PC-3 (cell line): Measurements from ENCODE around the gene KMT2C. TPM values are rescaled to one million over a fixed set of nuclear protein-coding genes. Genes with fewer than 3 reads are reported as not detected.
"Not testable (repeated sequence)": the region's sequence is repeated elsewhere in the genome, so short reads cannot be mapped to it uniquely, and the experiment has no call there.

Source experiments
- ATAC-seq: fragments of 200-7000 bp; cut with Tn5 transposase; 2 replicates; pipeline ENCODE4 v1.9.1; 2020; ENCODE audit warnings: mild to moderate bottlenecking, moderate library complexity
- BruUV-seq: library from RNA; stranded (reverse); fragments of 400-500 nt; replicated peaks from 2 replicates; lab custom pipeline; 2021; lab: Mats Ljungman, UMichigan
- CTCF ChIA-PET: fragments of 300-600 bp; sonication (Branson Sonifier 250); formaldehyde crosslinking; loops from one replicate; lab custom pipeline; 2022; ENCODE audit warnings: antibody characterized with exemption; lab: Charles Lee
- POLR2A ChIA-PET: fragments of 300-600 bp; sonication (Branson Sonifier 250); formaldehyde crosslinking; loops from one replicate; lab custom pipeline; 2022; ENCODE audit warnings: antibody characterized with exemption; ENCODE audit not compliant: unreplicated experiment; lab: Charles Lee
- DNase-seq: peaks from one replicate; pipeline ENCODE4 v3.0.0-alpha.2; 2015
- H2AFZ ChIP-seq: fragments of 300-600 bp; sonication (generic); 2 replicates; pipeline ENCODE4 v1.6.0; 2016; ENCODE audit warnings: antibody characterized with exemption, low read length
- H3F3A ChIP-seq: fragments of 300-600 bp; sonication (generic); one replicate; pipeline ENCODE4 v1.6.0; 2017; ENCODE audit warnings: antibody characterized with exemption, low read length, control low read depth, mild to moderate bottlenecking; ENCODE audit not compliant: unreplicated experiment
- H3K27ac ChIP-seq: fragments of 300-600 bp; sonication (generic); 2 replicates; pipeline ENCODE4 v1.5.1; 2016; ENCODE audit warnings: mild to moderate bottlenecking, low read length
- H3K27me3 ChIP-seq: fragments of 300-600 bp; sonication (generic); 2 replicates; pipeline ENCODE4 v1.6.1; 2016; ENCODE audit warnings: low read length, mixed read lengths
- H3K36me3 ChIP-seq: fragments of 300-600 bp; sonication (generic); 2 replicates; pipeline ENCODE4 v1.6.1; 2016; ENCODE audit warnings: low read depth, mixed run types, low read length, mixed read lengths
- H3K4me1 ChIP-seq: fragments of 300-600 bp; sonication (generic); 2 replicates; pipeline ENCODE4 v1.5.1; 2016; ENCODE audit warnings: low read length; ENCODE audit not compliant: insufficient read depth
- H3K4me2 ChIP-seq: fragments of 300-600 bp; sonication (generic); 2 replicates; pipeline ENCODE4 v1.6.0; 2016; ENCODE audit warnings: low read length
- H3K4me3 ChIP-seq: fragments of 300-600 bp; sonication (generic); 2 replicates; pipeline ENCODE4 v1.5.1; 2016; ENCODE audit warnings: mild to moderate bottlenecking, low read length, mixed read lengths
- H3K79me2 ChIP-seq: fragments of 300-600 bp; sonication (generic); 2 replicates; pipeline ENCODE4 v1.6.1; 2017; ENCODE audit warnings: low read length, mixed read lengths
- H3K9ac ChIP-seq: fragments of 300-600 bp; sonication (generic); 2 replicates; pipeline ENCODE4 v1.6.0; 2016; ENCODE audit warnings: mild to moderate bottlenecking, low read length
- H3K9me2 ChIP-seq: fragments of 300-600 bp; sonication (generic); replicated peaks from 2 replicates; pipeline ENCODE4 v1.6.1; 2016; ENCODE audit warnings: mixed run types, low read length, mixed read lengths
- H3K9me3 ChIP-seq: fragments of 300-600 bp; sonication (generic); 2 replicates; pipeline ENCODE4 v1.6.1; 2016; ENCODE audit warnings: low read length, mixed read lengths
- H4K20me1 ChIP-seq: fragments of 300-600 bp; sonication (generic); 2 replicates; pipeline ENCODE4 v1.6.1; 2016; ENCODE audit warnings: low read length, mixed read lengths
- EZH2 ChIP-seq: fragments of 300-600 bp; sonication (generic); IDR thresholded peaks from one replicate; pipeline ENCODE4 v1.6.1; 2017; ENCODE audit warnings: antibody characterized with exemption, mild to moderate bottlenecking, low read length; ENCODE audit not compliant: unreplicated experiment
- EZH2phosphoT487 ChIP-seq: fragments of 300-600 bp; sonication (generic); IDR thresholded peaks from 2 replicates; pipeline ENCODE4 v1.6.1; 2018; ENCODE audit warnings: mild to moderate bottlenecking, antibody characterized with exemption, low read length, borderline replicate concordance
- intact Hi-C: fragments of 100-400 bp; cut with micrococcal nuclease; formaldehyde crosslinking; loops from 2 replicates; pipeline ENCODE4 v1.9.0; 2023
- total RNA-seq: library from RNA; depleted of rRNA; stranded (reverse); fragments of >200 nt; gene quantifications from 2 replicates; pipeline ENCODE4 v1.2.3, GENCODE V29; 2014
- TF ChIP-seq, protein P1 (sequence below): fragments of 300-600 bp; sonication (generic); conservative IDR thresholded peaks from 2 replicates; pipeline ENCODE4 v1.5.1; 2017; ENCODE audit warnings: antibody characterized with exemption, low read depth, mild to moderate bottlenecking, low read length

KMT2C gene
- total RNA-seq, 1 experiment from 2014 or later, result 15.3 TPM

DNA sequence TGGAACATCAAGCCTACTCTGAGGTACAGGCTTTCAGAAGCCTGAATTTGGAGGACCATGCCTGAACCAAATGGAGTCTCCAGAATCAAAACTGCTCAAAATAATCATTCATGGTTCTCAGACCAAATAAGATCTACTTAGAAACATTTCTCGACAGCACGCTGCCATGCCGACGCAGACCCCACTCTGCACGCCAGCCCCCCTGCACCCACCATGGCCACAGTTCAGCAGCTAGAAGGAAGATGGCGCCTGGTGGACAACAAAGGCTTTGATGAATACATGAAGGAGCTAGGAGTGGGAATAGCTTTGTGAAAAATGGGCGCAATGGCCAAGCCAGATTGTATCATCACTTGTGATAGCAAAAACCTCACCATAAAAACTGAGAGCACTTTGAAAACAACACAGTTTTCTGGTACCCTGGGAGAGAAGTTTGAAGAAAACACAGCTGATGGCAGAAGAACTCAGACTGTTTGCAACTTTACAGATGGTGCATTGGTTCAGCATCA lies 6.6 kb upstream of the KMT2C start:
- no peak overlapping the region for H2AFZ ChIP-seq
- no peak for ATAC-seq
- no peak overlapping the region for H3K27ac ChIP-seq
- CTCF ChIA-PET, result no interaction called here
- H3K9me3 ChIP-seq, result no peaks in the 10 kb centered on the region
- no peaks in the 10 kb centered on the region for H4K20me1 ChIP-seq
- no peaks in the 10 kb centered on the region for H3K27me3 ChIP-seq
- TF ChIP-seq EZH2phosphoT487, result no peak
- TF ChIP-seq EZH2, result no peak
- TF ChIP-seq, protein P1, sequence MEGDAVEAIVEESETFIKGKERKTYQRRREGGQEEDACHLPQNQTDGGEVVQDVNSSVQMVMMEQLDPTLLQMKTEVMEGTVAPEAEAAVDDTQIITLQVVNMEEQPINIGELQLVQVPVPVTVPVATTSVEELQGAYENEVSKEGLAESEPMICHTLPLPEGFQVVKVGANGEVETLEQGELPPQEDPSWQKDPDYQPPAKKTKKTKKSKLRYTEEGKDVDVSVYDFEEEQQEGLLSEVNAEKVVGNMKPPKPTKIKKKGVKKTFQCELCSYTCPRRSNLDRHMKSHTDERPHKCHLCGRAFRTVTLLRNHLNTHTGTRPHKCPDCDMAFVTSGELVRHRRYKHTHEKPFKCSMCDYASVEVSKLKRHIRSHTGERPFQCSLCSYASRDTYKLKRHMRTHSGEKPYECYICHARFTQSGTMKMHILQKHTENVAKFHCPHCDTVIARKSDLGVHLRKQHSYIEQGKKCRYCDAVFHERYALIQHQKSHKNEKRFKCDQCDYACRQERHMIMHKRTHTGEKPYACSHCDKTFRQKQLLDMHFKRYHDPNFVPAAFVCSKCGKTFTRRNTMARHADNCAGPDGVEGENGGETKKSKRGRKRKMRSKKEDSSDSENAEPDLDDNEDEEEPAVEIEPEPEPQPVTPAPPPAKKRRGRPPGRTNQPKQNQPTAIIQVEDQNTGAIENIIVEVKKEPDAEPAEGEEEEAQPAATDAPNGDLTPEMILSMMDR, result no peak
- H3K4me3 ChIP-seq, result no peak overlapping the region
- H3F3A ChIP-seq, result no peaks in the 10 kb centered on the region
- H3K4me2 ChIP-seq, result no peak overlapping the region
- no peaks in the 10 kb centered on the region for H3K9me2 ChIP-seq
- H3K4me1 ChIP-seq, result no peaks in the 10 kb centered on the region
- POLR2A ChIA-PET, result no interaction called here
- intact Hi-C loops, result no loop called here
- no peaks in the 10 kb centered on the region for H3K36me3 ChIP-seq
- no peak for DNase-seq
- H3K9ac ChIP-seq, result no peak overlapping the region
- no peaks in the 10 kb centered on the region for H3K79me2 ChIP-seq
- no TSS peak for BruUV-seq

DNA sequence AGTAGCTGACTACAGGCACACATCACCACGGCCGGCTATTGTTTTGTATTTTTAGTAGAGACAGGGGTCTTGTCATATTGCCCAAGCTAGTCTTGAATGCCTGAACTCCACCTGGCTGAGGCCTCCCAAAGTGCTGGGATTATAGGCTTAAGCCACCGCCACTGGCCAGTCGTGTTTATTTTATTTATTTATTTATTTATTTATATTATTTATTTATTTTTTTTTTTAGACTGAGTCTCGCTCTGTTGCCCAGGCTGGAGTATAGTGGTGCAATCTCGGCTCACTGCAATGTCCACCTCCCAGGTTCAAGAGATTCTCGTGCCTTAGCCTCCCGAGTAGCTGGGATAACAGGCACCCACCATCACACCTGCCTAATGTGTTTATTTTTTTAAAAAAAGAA lies 6.0 kb upstream of the KMT2C start:
- H4K20me1 ChIP-seq, H3K27me3 ChIP-seq, H3K4me2 ChIP-seq, CTCF ChIA-PET, H3K27ac ChIP-seq, H3K36me3 ChIP-seq, DNase-seq, H3F3A ChIP-seq, BruUV-seq, H3K9ac ChIP-seq, H3K9me2 ChIP-seq, H3K9me3 ChIP-seq, POLR2A ChIA-PET, intact Hi-C loops, H2AFZ ChIP-seq, H3K4me1 ChIP-seq, H3K79me2 ChIP-seq, ATAC-seq, H3K4me3 ChIP-seq: not testable (repeated sequence)

DNA sequence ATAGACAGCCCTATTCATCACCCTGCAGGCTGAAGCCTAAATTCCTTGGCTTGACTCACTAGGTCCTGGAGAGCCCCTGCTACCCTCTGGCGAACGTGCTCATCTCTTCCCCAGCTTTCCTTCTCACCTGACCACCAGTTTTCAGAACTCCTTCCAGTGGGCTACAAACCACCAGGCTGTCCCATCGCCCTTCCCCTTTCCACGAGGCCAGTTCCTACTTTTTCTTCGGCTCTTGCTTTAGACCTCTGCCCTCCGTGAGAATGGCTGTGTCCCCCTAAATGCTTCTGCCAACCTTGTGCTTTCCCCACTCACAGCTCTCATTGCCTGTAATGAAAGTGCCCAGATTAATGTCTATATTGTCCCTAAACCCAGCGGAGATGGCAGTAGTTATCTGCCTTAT lies 5.4 kb upstream of the KMT2C start:
- H3K4me3 ChIP-seq, BruUV-seq, H3K9me3 ChIP-seq, POLR2A ChIA-PET, H3K9me2 ChIP-seq, H3K36me3 ChIP-seq, H3K9ac ChIP-seq, H3F3A ChIP-seq, H3K27me3 ChIP-seq, CTCF ChIA-PET, H3K4me2 ChIP-seq, H3K4me1 ChIP-seq, H3K79me2 ChIP-seq, intact Hi-C loops, ATAC-seq, H4K20me1 ChIP-seq, H3K27ac ChIP-seq, H2AFZ ChIP-seq, DNase-seq: not testable (repeated sequence)

DNA sequence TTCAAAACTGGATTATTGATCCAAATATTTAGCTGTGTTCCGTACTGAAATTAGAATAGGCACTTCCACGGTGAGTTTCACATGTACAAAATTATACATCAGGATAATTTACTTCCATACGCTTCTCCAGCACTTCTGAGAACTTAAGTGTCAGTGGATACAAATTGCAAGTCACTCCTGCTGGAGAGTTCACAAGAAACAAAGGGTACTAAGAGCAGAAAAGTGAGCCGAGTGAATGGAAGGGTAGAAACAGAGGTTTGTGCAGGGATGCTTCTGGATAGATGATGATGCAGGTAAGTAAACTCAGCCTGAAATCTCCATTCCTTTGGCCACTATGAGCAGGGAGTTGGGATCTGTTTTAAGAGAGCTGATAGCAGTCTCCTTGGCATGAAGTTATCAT lies 2.2 kb upstream of the KMT2C start:
- intact Hi-C loops, POLR2A ChIA-PET: not testable (repeated sequence)

DNA sequence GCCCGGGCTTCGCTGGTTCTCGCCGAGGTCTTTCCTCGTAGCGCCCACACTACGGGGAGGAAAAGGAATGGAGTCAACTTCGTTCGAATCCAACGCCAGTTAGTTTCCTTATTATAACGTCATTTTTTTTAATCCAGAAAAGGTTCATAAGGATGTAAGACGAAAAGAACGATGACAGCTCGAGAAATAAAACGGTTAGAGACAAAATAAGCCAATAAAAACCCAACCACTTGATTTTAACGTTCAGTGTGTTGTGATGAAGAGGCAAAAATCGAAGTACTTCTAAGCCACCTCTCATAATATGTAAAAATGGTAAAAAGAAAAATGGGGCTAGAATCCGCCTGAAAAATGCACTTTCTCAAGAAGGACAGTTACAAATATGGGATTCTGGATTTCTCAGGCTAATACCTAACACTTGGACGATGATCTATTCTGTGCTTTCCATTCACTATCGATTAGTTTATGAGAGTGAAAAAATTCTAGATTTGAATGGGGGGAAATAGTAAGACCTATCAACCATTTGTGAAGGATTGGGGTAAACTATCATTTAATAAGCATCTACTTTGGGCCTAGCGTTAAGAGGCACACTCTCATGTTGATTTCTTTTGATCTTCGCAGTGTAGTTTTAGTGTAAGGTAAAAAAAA lies 1.2 kb upstream of the KMT2C start:
- H3F3A ChIP-seq, H3K36me3 ChIP-seq, H3K9me3 ChIP-seq, H3K27me3 ChIP-seq, DNase-seq, H3K4me1 ChIP-seq, CTCF ChIA-PET, H3K9me2 ChIP-seq, H3K27ac ChIP-seq, ATAC-seq: not testable (repeated sequence)
- intact Hi-C loops, result loop anchor here (1.0 kb wide), 1 partner anchor 26 kb away; no protein-coding TSS in a partner anchor
- H3K9ac ChIP-seq, result peak overlapping the region; percentile 72
- 0 out of 2 replicates have a peak, but pooled peaks cover 13% of the 10 kb centered on the region for H4K20me1 ChIP-seq
- BruUV-seq, result TSS peak; percentile 83
- H3K4me2 ChIP-seq, result peak overlapping the region; percentile 87
- peak overlapping the region; percentile 98 for H2AFZ ChIP-seq
- H3K4me3 ChIP-seq, result peak overlapping the region; percentile 74
- POLR2A ChIA-PET, result interaction anchor here (0.6 kb wide), 1 partner anchor 323 kb away, joined by 5 read pairs; no protein-coding TSS in a partner anchor
- H3K79me2 ChIP-seq, result peaks cover 31% of the 10 kb centered on the region

More for the DNA sequence above, 2.2 kb upstream of the KMT2C start:
- H3K9ac ChIP-seq, BruUV-seq, H4K20me1 ChIP-seq, H3K36me3 ChIP-seq, ATAC-seq, H3K4me3 ChIP-seq, H2AFZ ChIP-seq, H3K27ac ChIP-seq, CTCF ChIA-PET, H3K9me2 ChIP-seq, H3K9me3 ChIP-seq, H3K27me3 ChIP-seq, H3K4me1 ChIP-seq, H3K4me2 ChIP-seq, H3F3A ChIP-seq, DNase-seq: not testable (repeated sequence)
- peaks cover 22% of the 10 kb centered on the region for H3K79me2 ChIP-seq
